ENCODE results near the gene PDXK. TPM values are rescaled to one million over a fixed set of nuclear protein-coding genes. Genes with fewer than 3 reads are reported as not detected.

The PDXK gene
- total and polyA plus RNA-seq, 4 experiments from 2014 or later: 37.5 to 94.3 (median 77.4) TPM

DNA sequence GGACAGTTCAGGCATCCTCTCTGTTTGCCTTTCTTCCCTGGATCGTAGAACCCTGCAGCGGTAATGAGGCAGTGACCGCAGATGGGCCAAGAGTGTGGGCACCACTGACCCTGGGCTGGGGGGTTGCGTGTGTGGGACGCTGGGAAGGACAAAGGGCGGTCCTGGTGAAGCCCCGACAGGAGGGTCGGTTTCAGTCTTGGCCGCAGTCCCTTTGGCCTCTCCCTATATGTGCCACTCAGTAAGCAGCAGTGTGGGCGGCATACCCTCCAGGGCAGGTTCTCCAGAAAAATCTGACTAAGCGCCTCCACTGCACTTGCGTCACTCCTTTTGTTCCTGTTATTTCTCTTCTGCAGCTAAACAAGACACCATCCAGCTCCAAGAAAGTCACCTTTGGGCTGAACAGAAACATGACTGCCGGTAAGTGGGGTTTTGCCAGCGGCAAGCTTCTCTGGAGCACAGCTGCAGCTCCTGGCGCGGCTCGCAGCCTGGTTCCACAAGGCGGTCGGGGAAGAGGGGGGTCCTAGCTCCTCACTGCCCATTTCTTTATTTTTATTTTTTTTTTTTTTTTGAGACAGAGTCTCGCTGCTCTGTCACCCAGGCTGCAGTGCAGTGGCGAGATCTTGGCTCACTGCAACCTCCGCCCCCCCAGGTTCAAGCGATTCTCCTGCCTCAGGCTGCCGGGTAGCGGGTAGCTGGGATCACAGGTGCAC lies 27.7 kb upstream of the PDXK start:
- H3K36me3 Mint-ChIP-seq: peaks cover 46 to 68% of the 10 kb centered on the region in 2 donors
- no peaks in the 10 kb centered on the region for H3K9me3 ChIP-seq (ENCODE audit: control insufficient read depth in 1 of 2, low read length in 2 of 2)
- no peak overlapping the region for H3K27ac ChIP-seq (ENCODE audit: low read depth, low read length)
- ChIA-PET CTCF (ENCODE audit: partially characterized antibody) (no interaction called here), POLR2A (ENCODE audit: partially characterized antibody) (no interaction called here)
- no peak overlapping the region for H3K4me3 ChIP-seq (ENCODE audit: low read length in 2 of 2)
- peak overlapping the region in 1 of 7 donors; percentile 23 for H3K27ac Mint-ChIP-seq
- no peaks in the 10 kb centered on the region for H3K4me1 ChIP-seq (ENCODE audit: insufficient read depth, low read length)
- no peaks in the 10 kb centered on the region for H3K27me3 Mint-ChIP-seq
- intact Hi-C loops (cut with micrococcal nuclease): no loop called here
- H3K27me3 ChIP-seq (ENCODE audit: insufficient read depth, low read length): no peaks in the 10 kb centered on the region
- no peaks in the 10 kb centered on the region for H3K9me3 Mint-ChIP-seq
- H3K4me1 Mint-ChIP-seq: no peaks in the 10 kb centered on the region
- H3K4me3 Mint-ChIP-seq: no peak overlapping the region
- no peak for DNase-seq
- peaks cover 60% of the 10 kb centered on the region for H3K36me3 ChIP-seq (ENCODE audit: insufficient read depth, low read length)

DNA sequence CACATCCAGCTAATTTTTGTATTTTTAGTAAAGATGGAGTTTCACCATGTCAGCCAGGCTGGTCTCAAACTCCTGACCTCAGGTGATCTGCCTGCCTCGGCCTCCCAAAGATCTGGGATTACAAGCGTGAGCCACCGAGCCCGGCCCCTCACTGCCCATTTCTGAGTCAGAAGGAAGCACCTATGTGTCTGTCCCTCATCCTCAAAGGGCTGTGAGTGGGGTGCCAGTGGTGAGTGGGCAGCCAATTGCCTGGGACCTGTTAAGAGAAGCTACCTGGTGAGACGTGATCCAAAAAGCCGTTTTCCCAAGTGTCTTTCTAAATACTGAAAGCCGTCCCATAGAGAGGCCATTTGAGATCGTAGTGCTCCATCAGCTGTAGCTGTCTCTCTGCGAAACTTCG lies 27.1 kb upstream of the PDXK start:
- Histone ChIP-seq H3K9me3 (ENCODE audit: control insufficient read depth in 1 of 2, low read length in 2 of 2) (no peaks in the 10 kb centered on the region), H3K27me3 (ENCODE audit: insufficient read depth, low read length) (no peaks in the 10 kb centered on the region), H3K36me3 (ENCODE audit: insufficient read depth, low read length) (peaks cover 54% of the 10 kb centered on the region), H3K4me3 (ENCODE audit: low read length in 2 of 2) (no peak overlapping the region), H3K27ac (ENCODE audit: low read depth, low read length) (no peak overlapping the region), H3K4me1 (ENCODE audit: insufficient read depth, low read length) (no peaks in the 10 kb centered on the region)
- ChIA-PET CTCF (ENCODE audit: partially characterized antibody) (interaction anchor here (1.3 kb wide), 1 partner anchor 8 kb away, joined by 3 read pairs; no protein-coding TSS in a partner anchor), POLR2A (ENCODE audit: partially characterized antibody) (no interaction called here)
- no peaks in the 10 kb centered on the region for H3K4me1 Mint-ChIP-seq
- no peaks in the 10 kb centered on the region for H3K27me3 Mint-ChIP-seq
- H3K4me3 Mint-ChIP-seq: no peak overlapping the region
- no peak overlapping the region for H3K27ac Mint-ChIP-seq
- intact Hi-C loops (cut with micrococcal nuclease): no loop called here
- H3K36me3 Mint-ChIP-seq: peaks cover 41 to 66% of the 10 kb centered on the region in 2 donors
- H3K9me3 Mint-ChIP-seq: no peaks in the 10 kb centered on the region
- DNase-seq: no peak

DNA sequence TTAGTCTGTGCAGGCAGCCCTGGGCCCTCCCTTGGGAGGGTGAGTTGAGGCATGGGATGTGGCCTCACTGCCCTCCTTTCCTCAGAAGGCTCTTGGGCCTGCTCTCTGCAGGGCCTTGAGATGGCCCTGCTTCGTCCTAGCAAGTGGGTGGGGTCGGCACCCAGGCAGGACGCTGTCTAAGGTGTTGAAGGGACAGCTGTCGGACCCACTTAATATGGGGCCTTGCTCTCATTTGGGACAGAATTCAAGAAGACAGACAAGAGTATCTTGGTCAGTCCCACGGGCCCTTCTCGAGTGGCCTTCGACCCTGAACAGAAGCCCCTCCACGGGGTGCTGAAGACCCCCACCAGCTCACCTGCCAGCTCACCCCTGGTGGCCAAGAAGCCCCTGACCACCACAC lies 26.0 kb upstream of the PDXK start:
- H3K9me3 Mint-ChIP-seq: no peaks in the 10 kb centered on the region
- no peaks in the 10 kb centered on the region for H3K27me3 Mint-ChIP-seq
- no peak overlapping the region for H3K27ac Mint-ChIP-seq
- Histone ChIP-seq H3K27me3 (ENCODE audit: insufficient read depth, low read length) (no peaks in the 10 kb centered on the region), H3K4me3 (ENCODE audit: low read length in 2 of 2) (no peak overlapping the region), H3K27ac (ENCODE audit: low read depth, low read length) (no peak overlapping the region), H3K9me3 (ENCODE audit: control insufficient read depth in 1 of 2, low read length in 2 of 2) (no peaks in the 10 kb centered on the region), H3K4me1 (ENCODE audit: insufficient read depth, low read length) (no peaks in the 10 kb centered on the region), H3K36me3 (ENCODE audit: insufficient read depth, low read length) (peaks cover 43% of the 10 kb centered on the region)
- ChIA-PET POLR2A (ENCODE audit: partially characterized antibody) (no interaction called here), CTCF (ENCODE audit: partially characterized antibody) (interaction anchor here (1.3 kb wide), 1 partner anchor 10 kb away, joined by 3 read pairs; no protein-coding TSS in a partner anchor)
- peaks cover 39 to 56% of the 10 kb centered on the region in 2 donors for H3K36me3 Mint-ChIP-seq
- no peak overlapping the region for H3K4me3 Mint-ChIP-seq
- no peak for DNase-seq
- H3K4me1 Mint-ChIP-seq: peaks cover 0 to 2% (median under 1%) of the 10 kb centered on the region in 4 donors
- intact Hi-C loops (cut with micrococcal nuclease): no loop called here

DNA sequence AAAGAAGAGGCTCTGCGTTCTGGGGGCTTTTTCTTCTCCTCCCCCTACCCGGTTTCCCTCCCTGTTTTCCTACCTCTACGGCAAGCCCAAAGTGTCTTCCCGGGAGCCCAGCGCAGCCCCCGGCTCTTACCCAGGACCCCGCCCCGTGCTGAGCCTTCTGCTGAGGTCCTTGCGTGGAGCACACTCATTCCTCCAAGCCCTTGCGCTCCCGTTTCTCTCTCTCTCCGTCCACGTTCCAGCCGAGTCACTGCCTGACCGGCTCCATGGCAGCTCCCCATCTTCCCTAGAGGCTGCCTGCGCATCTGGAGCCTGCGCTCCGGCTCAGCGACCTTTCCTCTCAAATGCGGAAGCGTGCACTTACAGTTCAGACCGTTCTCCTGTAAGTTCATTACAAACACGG lies 24.9 kb upstream of the PDXK start:
- Histone ChIP-seq H3K4me1 (ENCODE audit: insufficient read depth, low read length) (no peaks in the 10 kb centered on the region), H3K9me3 (ENCODE audit: control insufficient read depth in 1 of 2, low read length in 2 of 2) (no peaks in the 10 kb centered on the region), H3K27ac (ENCODE audit: low read depth, low read length) (no peak overlapping the region), H3K4me3 (ENCODE audit: low read length in 2 of 2) (no peak overlapping the region), H3K27me3 (ENCODE audit: insufficient read depth, low read length) (no peaks in the 10 kb centered on the region), H3K36me3 (ENCODE audit: insufficient read depth, low read length) (peaks cover 35% of the 10 kb centered on the region)
- CTCF ChIA-PET (ENCODE audit: partially characterized antibody): no interaction called here
- H3K4me3 Mint-ChIP-seq: no peak overlapping the region
- peaks cover 0 to 4% (median 3%) of the 10 kb centered on the region in 4 donors for H3K4me1 Mint-ChIP-seq
- no peaks in the 10 kb centered on the region for H3K9me3 Mint-ChIP-seq
- H3K27ac Mint-ChIP-seq: no peak overlapping the region
- H3K27me3 Mint-ChIP-seq: no peaks in the 10 kb centered on the region
- H3K36me3 Mint-ChIP-seq: peaks cover 41 to 50% of the 10 kb centered on the region in 2 donors
- no peak for DNase-seq
- POLR2A ChIA-PET (ENCODE audit: partially characterized antibody): no interaction called here
- intact Hi-C loops (cut with micrococcal nuclease): no loop called here

DNA sequence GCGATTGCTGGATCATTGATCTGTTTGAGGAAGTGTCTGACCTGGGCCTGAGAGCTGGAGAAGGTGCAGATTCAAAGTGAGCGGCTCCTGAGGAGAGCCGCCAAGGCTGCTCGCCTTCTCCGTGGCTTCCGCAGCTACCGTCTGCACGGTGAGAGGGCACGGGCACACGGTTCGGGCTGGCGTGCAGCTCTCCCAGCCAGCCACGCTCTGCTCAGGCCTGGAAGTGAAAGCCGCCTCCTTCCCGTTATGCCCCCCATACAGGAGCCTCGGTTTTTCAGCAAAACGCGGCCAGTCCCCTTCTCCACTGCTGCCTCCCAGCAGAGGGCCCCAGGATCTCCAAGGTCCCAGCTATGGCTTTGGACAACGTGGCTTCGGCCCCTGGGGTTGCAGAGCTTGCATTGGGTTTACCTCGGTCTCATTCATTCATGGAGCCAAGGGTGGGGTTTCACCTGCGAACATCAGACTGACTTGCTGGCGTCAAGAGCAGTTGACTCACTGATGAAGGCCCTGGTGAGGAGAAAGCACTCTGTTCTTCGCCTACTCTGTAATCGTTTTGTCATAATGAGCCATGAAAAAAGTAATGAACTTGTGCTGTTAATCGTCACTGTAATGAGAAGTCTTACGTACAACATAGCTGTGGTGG lies 24.4 kb upstream of the PDXK start:
- intact Hi-C loops (cut with micrococcal nuclease): no loop called here
- Mint-ChIP-seq H3K4me3 (no peak overlapping the region), H3K9me3 (no peaks in the 10 kb centered on the region), H3K4me1 (peaks cover 0 to 4% (median 3%) of the 10 kb centered on the region in 4 donors), H3K36me3 (peaks cover 42 to 47% of the 10 kb centered on the region in 2 donors), H3K27ac (no peak overlapping the region), H3K27me3 (no peaks in the 10 kb centered on the region)
- H3K36me3 ChIP-seq (ENCODE audit: insufficient read depth, low read length): peaks cover 29% of the 10 kb centered on the region
- DNase-seq: no peak
- H3K9me3 ChIP-seq (ENCODE audit: control insufficient read depth in 1 of 2, low read length in 2 of 2): no peaks in the 10 kb centered on the region
- H3K4me3 ChIP-seq (ENCODE audit: low read length in 2 of 2): no peak overlapping the region
- no peak overlapping the region for H3K27ac ChIP-seq (ENCODE audit: low read depth, low read length)
- H3K27me3 ChIP-seq (ENCODE audit: insufficient read depth, low read length): no peaks in the 10 kb centered on the region
- CTCF ChIA-PET (ENCODE audit: partially characterized antibody): no interaction called here
- no peaks in the 10 kb centered on the region for H3K4me1 ChIP-seq (ENCODE audit: insufficient read depth, low read length)
- POLR2A ChIA-PET (ENCODE audit: partially characterized antibody): no interaction called here

DNA sequence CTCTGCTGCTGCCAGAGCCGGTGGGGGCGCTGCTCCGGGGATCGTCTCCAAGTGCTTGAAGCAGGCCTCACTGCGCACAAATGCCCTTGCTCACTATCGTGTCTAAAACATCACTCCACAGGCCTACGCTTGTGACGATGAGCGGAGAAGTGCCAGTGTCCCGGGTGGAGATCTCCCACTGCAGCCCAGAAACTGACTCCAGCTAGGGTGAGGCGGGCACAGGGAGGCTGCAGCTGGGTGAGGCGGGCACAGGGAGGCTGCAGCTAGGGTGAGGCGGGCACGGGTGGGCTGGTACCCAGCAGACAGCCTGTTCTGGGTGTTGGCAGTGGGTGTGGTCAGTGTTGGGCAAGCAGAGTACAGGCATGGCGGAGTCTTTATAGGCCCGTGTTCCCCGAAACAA lies 22.7 kb upstream of the PDXK start:
- peak overlapping the region in 2 of 7 donors; percentile 25 to 75 for H3K27ac Mint-ChIP-seq
- H3K9me3 ChIP-seq (ENCODE audit: control insufficient read depth in 1 of 2, low read length in 2 of 2): no peaks in the 10 kb centered on the region
- no peak overlapping the region for H3K4me3 Mint-ChIP-seq
- no peak overlapping the region for H3K4me3 ChIP-seq (ENCODE audit: low read length in 2 of 2)
- peaks cover 35% of the 10 kb centered on the region in 2 donors for H3K36me3 Mint-ChIP-seq
- no peak overlapping the region for H3K27ac ChIP-seq (ENCODE audit: low read depth, low read length)
- H3K4me1 ChIP-seq (ENCODE audit: insufficient read depth, low read length): no peaks in the 10 kb centered on the region
- ChIA-PET POLR2A (ENCODE audit: partially characterized antibody) (no interaction called here), CTCF (ENCODE audit: partially characterized antibody) (no interaction called here)
- H3K36me3 ChIP-seq (ENCODE audit: insufficient read depth, low read length): peaks cover 15% of the 10 kb centered on the region
- H3K27me3 ChIP-seq (ENCODE audit: insufficient read depth, low read length): no peaks in the 10 kb centered on the region
- H3K4me1 Mint-ChIP-seq: peaks cover 0 to 4% (median 3%) of the 10 kb centered on the region in 4 donors
- no peaks in the 10 kb centered on the region for H3K27me3 Mint-ChIP-seq
- intact Hi-C loops (cut with micrococcal nuclease): no loop called here
- no peaks in the 10 kb centered on the region for H3K9me3 Mint-ChIP-seq
- no peak for DNase-seq

DNA sequence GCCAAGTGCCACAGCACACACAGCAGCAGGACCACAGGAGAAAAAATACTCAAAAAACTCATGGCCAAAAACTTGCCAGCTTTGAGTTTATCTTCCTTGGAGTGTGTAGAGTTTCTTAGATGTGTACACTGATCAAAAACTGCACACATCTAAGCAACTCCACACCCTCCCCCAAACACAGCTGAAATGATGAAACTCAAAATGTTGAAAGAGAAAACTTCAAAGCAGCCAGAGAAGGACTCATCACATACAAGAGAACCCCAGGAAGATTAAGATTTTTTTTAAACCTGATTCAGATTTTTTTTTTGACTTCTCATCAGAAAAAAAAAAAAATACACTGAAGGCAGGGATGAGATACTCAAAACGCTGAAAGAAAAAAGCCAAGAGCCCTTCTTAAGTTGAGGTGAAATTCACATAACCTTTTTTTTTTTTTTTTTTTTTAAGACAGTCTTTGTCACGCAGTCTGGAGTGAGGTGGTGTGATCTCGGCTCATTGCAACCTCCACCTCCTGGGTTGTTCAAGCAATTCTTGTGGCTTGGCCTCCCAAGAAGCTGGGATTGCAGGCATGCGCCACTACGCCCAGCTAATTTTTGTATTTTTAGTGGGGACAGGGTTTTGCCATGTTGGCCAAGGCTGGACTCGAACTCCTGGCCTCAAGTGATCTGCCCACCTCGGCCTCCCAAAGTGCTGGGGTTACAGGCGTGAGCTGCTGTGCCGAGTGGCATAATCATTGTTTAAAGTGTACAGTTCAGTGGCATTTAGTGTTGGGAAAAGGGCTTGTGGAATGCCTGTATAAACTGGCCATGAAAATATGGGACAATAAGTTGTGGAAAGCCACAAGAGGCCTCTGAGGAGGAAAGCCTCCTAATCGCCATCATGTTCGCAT lies 20.9 kb upstream of the PDXK start:
- Histone ChIP-seq H3K27me3 (ENCODE audit: insufficient read depth, low read length) (no peaks in the 10 kb centered on the region), H3K4me1 (ENCODE audit: insufficient read depth, low read length) (no peaks in the 10 kb centered on the region), H3K4me3 (ENCODE audit: low read length in 2 of 2) (no peak overlapping the region), H3K36me3 (ENCODE audit: insufficient read depth, low read length) (peaks cover 14% of the 10 kb centered on the region), H3K9me3 (ENCODE audit: control insufficient read depth in 1 of 2, low read length in 2 of 2) (no peaks in the 10 kb centered on the region), H3K27ac (ENCODE audit: low read depth, low read length) (no peak overlapping the region)
- Mint-ChIP-seq H3K27ac (peak overlapping the region in 2 of 7 donors; percentile 64 to 82), H3K36me3 (peaks cover 31 to 32% of the 10 kb centered on the region in 2 donors), H3K4me1 (peaks cover 4 to 8% (median 5%) of the 10 kb centered on the region in 4 donors), H3K4me3 (no peak overlapping the region), H3K27me3 (no peaks in the 10 kb centered on the region), H3K9me3 (no peaks in the 10 kb centered on the region)
- ChIA-PET POLR2A (ENCODE audit: partially characterized antibody) (no interaction called here), CTCF (ENCODE audit: partially characterized antibody) (no interaction called here)
- intact Hi-C loops (cut with micrococcal nuclease): no loop called here
- DNase-seq: no peak

Data from CD4-positive, alpha-beta memory T cell (primary cell).